GM12878 (cell line): ENCODE data around the gene GLIPR2.

Experiments used
- POLR2AphosphoS5 ChIP-seq: IDR thresholded peaks from 2 replicates; pipeline ENCODE4 v1.6.1; 2011; ENCODE audit warnings: mild to moderate bottlenecking, low read length, inconsistent platforms
- PRDM15 ChIP-seq: fragments of 450-650 bp; formaldehyde crosslinking; IDR thresholded peaks from 2 replicates; pipeline ENCODE4 v1.4.0; 2020; ENCODE audit warnings: mild to moderate bottlenecking, moderate library complexity
- RAD51 ChIP-seq: fragments of 450-650 bp; IDR thresholded peaks from 2 replicates; pipeline ENCODE4 v1.6.1; 2016; ENCODE audit warnings: moderate library complexity, mild to moderate bottlenecking, inconsistent platforms
- TCF12 ChIP-seq: IDR thresholded peaks from 2 replicates; pipeline ENCODE4 v1.6.1; 2011; ENCODE audit warnings: low read depth, mild to moderate bottlenecking, low read length
- TF ChIP-seq, protein P1 (sequence below), 3 experiments: IDR thresholded peaks in 2 of 3; conservative IDR thresholded peaks in 1 of 3; 2 replicates each; pipeline ENCODE4 v1.5.1; 2011; ENCODE audit warnings: low read depth in 3 of 3, low read length in 3 of 3, mild to moderate bottlenecking in 3 of 3, control low read depth in 2 of 3, moderate library complexity in 2 of 3, inconsistent platforms in 1 of 3, mixed read lengths in 1 of 3; ENCODE audit not compliant: control insufficient read depth in 2 of 3, insufficient read depth in 1 of 3; ENCODE audit errors: extremely low read depth in 1 of 3

DNA sequence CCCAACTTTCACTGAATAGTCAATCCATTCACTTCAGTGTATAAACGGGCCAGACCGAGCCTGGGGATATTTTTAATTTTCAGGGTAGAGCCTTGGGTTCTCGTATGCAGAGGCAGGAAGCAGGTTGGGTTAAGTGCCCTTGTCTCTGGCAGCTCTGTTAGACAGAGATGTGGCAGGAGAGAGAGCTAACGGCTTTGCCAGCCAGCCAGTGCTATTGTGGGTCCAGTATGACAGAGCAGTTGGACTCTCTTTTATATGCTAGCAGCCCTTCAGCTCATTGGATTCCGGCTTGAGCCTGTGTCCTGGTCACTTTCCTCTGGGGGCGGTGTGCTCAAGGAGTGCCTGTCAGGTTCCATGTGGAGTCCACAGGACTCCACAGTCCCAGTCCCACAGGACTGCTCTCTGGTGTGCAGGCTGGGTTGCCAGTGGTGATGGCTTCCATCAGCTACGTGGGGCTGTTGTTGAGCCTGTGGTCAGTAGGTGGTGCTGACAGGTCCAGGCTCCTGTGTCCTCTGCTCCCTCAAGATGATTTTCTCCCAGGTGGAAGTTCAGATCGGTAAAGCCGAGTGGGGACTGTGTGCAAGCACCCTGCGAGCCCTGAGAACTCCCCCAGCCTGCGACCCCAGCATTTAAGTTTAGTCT, 68.5 kb downstream of the GLIPR2 start:
- TF ChIP-seq POLR2AphosphoS5 (no peak), RAD51 (no peak), TCF12 (no peak), PRDM15 (CRISPR knock-in tag) (no peak)
- TF ChIP-seq, protein P1, sequence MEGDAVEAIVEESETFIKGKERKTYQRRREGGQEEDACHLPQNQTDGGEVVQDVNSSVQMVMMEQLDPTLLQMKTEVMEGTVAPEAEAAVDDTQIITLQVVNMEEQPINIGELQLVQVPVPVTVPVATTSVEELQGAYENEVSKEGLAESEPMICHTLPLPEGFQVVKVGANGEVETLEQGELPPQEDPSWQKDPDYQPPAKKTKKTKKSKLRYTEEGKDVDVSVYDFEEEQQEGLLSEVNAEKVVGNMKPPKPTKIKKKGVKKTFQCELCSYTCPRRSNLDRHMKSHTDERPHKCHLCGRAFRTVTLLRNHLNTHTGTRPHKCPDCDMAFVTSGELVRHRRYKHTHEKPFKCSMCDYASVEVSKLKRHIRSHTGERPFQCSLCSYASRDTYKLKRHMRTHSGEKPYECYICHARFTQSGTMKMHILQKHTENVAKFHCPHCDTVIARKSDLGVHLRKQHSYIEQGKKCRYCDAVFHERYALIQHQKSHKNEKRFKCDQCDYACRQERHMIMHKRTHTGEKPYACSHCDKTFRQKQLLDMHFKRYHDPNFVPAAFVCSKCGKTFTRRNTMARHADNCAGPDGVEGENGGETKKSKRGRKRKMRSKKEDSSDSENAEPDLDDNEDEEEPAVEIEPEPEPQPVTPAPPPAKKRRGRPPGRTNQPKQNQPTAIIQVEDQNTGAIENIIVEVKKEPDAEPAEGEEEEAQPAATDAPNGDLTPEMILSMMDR (IDR thresholded peaks at IDR 0.05 in 2 of 3, conservative IDR thresholded peaks at IDR 0.05 in 1 of 3; ENCODE audit: control insufficient read depth in 2 of 3, extremely low read depth in 1 of 3, insufficient read depth in 1 of 3, low read depth in 3 of 3, low read length in 3 of 3) = no peak
